ENCODE results near the gene EFCAB6.

EFCAB6 gene

GRCh38 chr22:43798492-43798891 lies 13.6 kb downstream of the EFCAB6 start:
- Histone ChIP-seq H3K27ac (ENCODE audit: low read depth, low read length) (no peak overlapping the region), H3K4me3 (ENCODE audit: low read length) (no peak overlapping the region), H3K36me3 (ENCODE audit: insufficient read depth, low read length) (no peaks in the 10 kb centered on the region), H3K9ac (ENCODE audit: low read depth, low read length) (no peak overlapping the region), H3K4me1 (ENCODE audit: insufficient read depth, low read length) (no peaks in the 10 kb centered on the region), H3K27me3 (ENCODE audit: insufficient read depth, low read length) (no peaks in the 10 kb centered on the region), H3K9me3 (ENCODE audit: insufficient read depth, low read depth, low read length) (no peaks in the 10 kb centered on the region)
- WGBS, result 87% methylated on average over 5 of the region's 5 CpGs

DNA sequence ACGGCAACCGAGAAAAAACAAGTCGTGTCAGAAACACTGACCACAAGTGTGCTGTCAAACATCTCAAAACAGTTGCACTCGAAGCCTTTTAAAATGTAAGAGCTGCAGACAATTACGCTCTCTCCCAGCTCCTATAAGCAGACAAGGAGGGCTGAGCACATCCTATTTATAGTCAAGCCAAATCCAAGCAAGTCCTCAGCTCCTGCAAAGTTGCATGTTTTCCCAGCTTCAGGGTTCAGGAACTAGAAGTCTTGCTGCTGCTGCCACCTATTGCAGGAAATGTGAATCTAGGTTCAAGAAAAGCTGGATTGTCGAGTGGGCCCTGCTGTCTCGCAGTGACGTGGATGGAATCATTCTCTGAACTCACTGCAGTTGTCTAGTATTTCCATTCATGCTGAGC lies 15.5 kb downstream of the EFCAB6 start:
- WGBS, result 81% methylated on average over 8 of the region's 8 CpGs
- Histone ChIP-seq H3K36me3 (ENCODE audit: insufficient read depth, low read length) (no peaks in the 10 kb centered on the region), H3K4me1 (ENCODE audit: insufficient read depth, low read length) (no peaks in the 10 kb centered on the region), H3K27ac (ENCODE audit: low read depth, low read length) (no peak overlapping the region), H3K9ac (ENCODE audit: low read depth, low read length) (no peak overlapping the region), H3K9me3 (ENCODE audit: insufficient read depth, low read depth, low read length) (no peaks in the 10 kb centered on the region), H3K4me3 (ENCODE audit: low read length) (no peak overlapping the region), H3K27me3 (ENCODE audit: insufficient read depth, low read length) (no peaks in the 10 kb centered on the region)

- Histone ChIP-seq H3K27me3 (ENCODE audit: insufficient read depth, low read length) (no peaks in the 10 kb centered on the region), H3K4me1 (ENCODE audit: insufficient read depth, low read length) (no peaks in the 10 kb centered on the region), H3K9ac (ENCODE audit: low read depth, low read length) (no peak overlapping the region), H3K4me3 (ENCODE audit: low read length) (no peak overlapping the region), H3K36me3 (ENCODE audit: insufficient read depth, low read length) (no peaks in the 10 kb centered on the region), H3K27ac (ENCODE audit: low read depth, low read length) (no peak overlapping the region), H3K9me3 (ENCODE audit: insufficient read depth, low read depth, low read length) (no peaks in the 10 kb centered on the region)
- WGBS, result 84% methylated on average over 7 of the region's 7 CpGs
These were observed 16.8 kb downstream of the EFCAB6 start for GRCh38 chr22:43795320-43795719.

DNA sequence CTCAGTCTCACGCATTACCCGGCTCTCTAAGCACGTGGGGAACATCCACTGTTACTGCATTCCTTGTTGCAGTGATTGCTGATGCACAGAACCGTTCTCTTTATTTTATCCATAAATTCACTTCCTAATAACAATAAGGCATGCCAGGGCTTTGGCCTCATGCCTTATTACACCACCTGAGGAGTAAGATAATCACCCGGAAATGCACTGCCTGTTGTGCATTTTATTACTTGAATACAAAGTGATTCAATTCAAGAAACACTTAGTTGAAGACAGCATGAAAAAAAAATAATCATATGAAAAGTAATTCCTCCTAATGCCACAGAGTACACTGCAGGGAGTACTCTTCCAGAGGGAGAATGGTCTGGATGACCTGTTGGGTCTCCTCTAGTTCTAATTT lies 19.2 kb downstream of the EFCAB6 start:
- Histone ChIP-seq H3K4me3 (ENCODE audit: low read length) (no peak overlapping the region), H3K9me3 (ENCODE audit: insufficient read depth, low read depth, low read length) (no peaks in the 10 kb centered on the region), H3K36me3 (ENCODE audit: insufficient read depth, low read length) (no peaks in the 10 kb centered on the region), H3K27ac (ENCODE audit: low read depth, low read length) (no peak overlapping the region), H3K4me1 (ENCODE audit: insufficient read depth, low read length) (no peaks in the 10 kb centered on the region), H3K9ac (ENCODE audit: low read depth, low read length) (no peak overlapping the region), H3K27me3 (ENCODE audit: insufficient read depth, low read length) (no peaks in the 10 kb centered on the region)
- 82% methylated on average over 4 of the region's 5 CpGs for WGBS

DNA sequence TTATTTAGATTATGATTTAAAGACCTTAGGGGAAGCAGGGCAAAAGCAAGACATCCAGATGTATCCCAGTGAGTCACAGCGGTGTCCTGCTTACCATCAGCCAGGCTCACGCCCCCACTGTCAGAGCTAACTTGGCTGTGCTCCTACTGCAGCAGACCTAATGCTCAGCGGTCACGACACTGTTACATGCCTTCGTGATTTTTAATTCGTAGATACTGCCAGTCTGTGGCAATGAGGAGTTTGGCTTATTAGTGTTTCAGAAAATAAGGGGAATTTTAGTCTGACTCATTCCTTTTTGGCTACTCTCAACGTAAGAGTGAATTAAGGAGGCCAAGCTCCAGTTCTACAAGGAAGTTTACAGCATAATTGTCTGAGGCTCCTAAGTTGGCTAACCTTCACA lies 22.7 kb downstream of the EFCAB6 start:
- H3K36me3 ChIP-seq (ENCODE audit: insufficient read depth, low read length), result no peaks in the 10 kb centered on the region
- WGBS, result 88% methylated on average over 7 of the region's 7 CpGs
- no peak overlapping the region for H3K9ac ChIP-seq (ENCODE audit: low read depth, low read length)
- no peak overlapping the region for H3K27ac ChIP-seq (ENCODE audit: low read depth, low read length)
- H3K9me3 ChIP-seq (ENCODE audit: insufficient read depth, low read depth, low read length), result no peaks in the 10 kb centered on the region
- H3K4me1 ChIP-seq (ENCODE audit: insufficient read depth, low read length), result no peaks in the 10 kb centered on the region
- no peaks in the 10 kb centered on the region for H3K27me3 ChIP-seq (ENCODE audit: insufficient read depth, low read length)
- H3K4me3 ChIP-seq (ENCODE audit: low read length), result no peak overlapping the region

- H3K4me3 ChIP-seq (ENCODE audit: low read length), result no peak overlapping the region
- no peak overlapping the region for H3K9ac ChIP-seq (ENCODE audit: low read depth, low read length)
- H3K4me1 ChIP-seq (ENCODE audit: insufficient read depth, low read length), result no peaks in the 10 kb centered on the region
- no peaks in the 10 kb centered on the region for H3K27me3 ChIP-seq (ENCODE audit: insufficient read depth, low read length)
- no peak overlapping the region for H3K27ac ChIP-seq (ENCODE audit: low read depth, low read length)
- H3K36me3 ChIP-seq (ENCODE audit: insufficient read depth, low read length), result no peaks in the 10 kb centered on the region
- 71% methylated on average over 2 of the region's 2 CpGs for WGBS
- H3K9me3 ChIP-seq (ENCODE audit: insufficient read depth, low read depth, low read length), result no peaks in the 10 kb centered on the region
These were observed 28.3 kb downstream of the EFCAB6 start for GRCh38 chr22:43783777-43784176.

DNA sequence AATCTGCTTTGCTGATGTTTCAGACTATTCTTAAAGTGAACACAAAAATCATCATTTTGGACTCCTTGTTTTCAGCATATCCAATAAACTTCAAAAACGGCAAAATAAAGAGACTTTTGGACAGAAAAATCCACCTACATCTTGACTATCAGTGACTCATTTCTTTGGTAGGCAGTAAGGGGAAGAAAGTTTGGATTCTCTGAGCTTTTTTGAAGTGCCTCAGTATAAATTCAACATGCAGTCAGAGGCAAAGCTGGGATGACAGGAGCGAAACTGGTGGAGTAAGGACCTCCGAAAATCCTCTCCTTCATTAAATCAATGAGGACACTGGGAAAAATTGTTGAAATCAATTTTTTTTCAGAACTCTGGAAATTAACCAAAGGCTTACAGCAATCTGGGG lies 29.7 kb downstream of the EFCAB6 start:
- H3K27me3 ChIP-seq (ENCODE audit: insufficient read depth, low read length), result no peaks in the 10 kb centered on the region
- no peaks in the 10 kb centered on the region for H3K9me3 ChIP-seq (ENCODE audit: insufficient read depth, low read depth, low read length)
- WGBS, result 97% methylated on average over 2 of the region's 3 CpGs
- H3K27ac ChIP-seq (ENCODE audit: low read depth, low read length), result no peak overlapping the region
- H3K4me3 ChIP-seq (ENCODE audit: low read length), result no peak overlapping the region
- no peaks in the 10 kb centered on the region for H3K4me1 ChIP-seq (ENCODE audit: insufficient read depth, low read length)
- no peak overlapping the region for H3K9ac ChIP-seq (ENCODE audit: low read depth, low read length)
- H3K36me3 ChIP-seq (ENCODE audit: insufficient read depth, low read length), result no peaks in the 10 kb centered on the region

GRCh38 chr22:43777286-43777685 lies 34.8 kb downstream of the EFCAB6 start:
- no peaks in the 10 kb centered on the region for H3K36me3 ChIP-seq (ENCODE audit: insufficient read depth, low read length)
- H3K9ac ChIP-seq (ENCODE audit: low read depth, low read length), result no peak overlapping the region
- no peaks in the 10 kb centered on the region for H3K4me1 ChIP-seq (ENCODE audit: insufficient read depth, low read length)
- no peak overlapping the region for H3K27ac ChIP-seq (ENCODE audit: low read depth, low read length)
- no peaks in the 10 kb centered on the region for H3K9me3 ChIP-seq (ENCODE audit: insufficient read depth, low read depth, low read length)
- H3K4me3 ChIP-seq (ENCODE audit: low read length), result no peak overlapping the region
- no peaks in the 10 kb centered on the region for H3K27me3 ChIP-seq (ENCODE audit: insufficient read depth, low read length)
- WGBS, result 82% methylated on average over 4 of the region's 4 CpGs

- H3K4me1 ChIP-seq (ENCODE audit: insufficient read depth, low read length), result no peaks in the 10 kb centered on the region
- WGBS, result 85% methylated on average over 9 of the region's 9 CpGs
- no peaks in the 10 kb centered on the region for H3K27me3 ChIP-seq (ENCODE audit: insufficient read depth, low read length)
- no peak overlapping the region for H3K4me3 ChIP-seq (ENCODE audit: low read length)
- no peak overlapping the region for H3K9ac ChIP-seq (ENCODE audit: low read depth, low read length)
- H3K36me3 ChIP-seq (ENCODE audit: insufficient read depth, low read length), result no peaks in the 10 kb centered on the region
- no peaks in the 10 kb centered on the region for H3K9me3 ChIP-seq (ENCODE audit: insufficient read depth, low read depth, low read length)
- no peak overlapping the region for H3K27ac ChIP-seq (ENCODE audit: low read depth, low read length)
These were observed 35.9 kb downstream of the EFCAB6 start for GRCh38 chr22:43776081-43776670.

GRCh38 chr22:43774318-43774915 lies 37.7 kb downstream of the EFCAB6 start:
- Histone ChIP-seq H3K27ac (ENCODE audit: low read depth, low read length) (no peak overlapping the region), H3K9ac (ENCODE audit: low read depth, low read length) (no peak overlapping the region), H3K36me3 (ENCODE audit: insufficient read depth, low read length) (no peaks in the 10 kb centered on the region), H3K4me3 (ENCODE audit: low read length) (no peak overlapping the region), H3K4me1 (ENCODE audit: insufficient read depth, low read length) (no peaks in the 10 kb centered on the region), H3K9me3 (ENCODE audit: insufficient read depth, low read depth, low read length) (no peaks in the 10 kb centered on the region), H3K27me3 (ENCODE audit: insufficient read depth, low read length) (no peaks in the 10 kb centered on the region)
- WGBS, result 89% methylated on average over 21 of the region's 21 CpGs

DNA sequence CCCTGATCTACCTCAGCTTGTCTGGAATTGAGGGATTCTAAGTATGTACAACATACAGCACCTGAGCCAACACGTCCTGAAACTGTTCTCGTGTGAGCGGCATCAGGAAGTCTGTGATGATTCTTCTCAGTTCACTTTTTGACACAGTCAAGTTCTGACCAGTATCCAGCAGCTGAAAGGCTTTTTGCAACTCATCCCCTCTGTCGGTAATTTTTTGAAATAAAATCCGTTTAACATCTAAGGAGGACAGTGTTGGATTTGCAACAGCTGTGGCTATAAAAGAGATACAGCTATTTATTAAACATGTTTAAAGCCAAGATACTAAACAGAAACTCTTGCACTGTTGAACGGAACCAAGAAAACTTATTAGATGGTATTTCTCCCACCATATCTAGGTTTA lies 39.3 kb downstream of the EFCAB6 start:
- no peaks in the 10 kb centered on the region for H3K4me1 ChIP-seq (ENCODE audit: insufficient read depth, low read length)
- H3K36me3 ChIP-seq (ENCODE audit: insufficient read depth, low read length), result no peaks in the 10 kb centered on the region
- H3K27me3 ChIP-seq (ENCODE audit: insufficient read depth, low read length), result no peaks in the 10 kb centered on the region
- no peaks in the 10 kb centered on the region for H3K9me3 ChIP-seq (ENCODE audit: insufficient read depth, low read depth, low read length)
- H3K9ac ChIP-seq (ENCODE audit: low read depth, low read length), result no peak overlapping the region
- 94% methylated on average over 6 of the region's 6 CpGs for WGBS
- no peak overlapping the region for H3K4me3 ChIP-seq (ENCODE audit: low read length)
- H3K27ac ChIP-seq (ENCODE audit: low read depth, low read length), result no peak overlapping the region

- H3K27ac ChIP-seq (ENCODE audit: low read depth, low read length), result no peak overlapping the region
- no peak overlapping the region for H3K4me3 ChIP-seq (ENCODE audit: low read length)
- no peaks in the 10 kb centered on the region for H3K27me3 ChIP-seq (ENCODE audit: insufficient read depth, low read length)
- 95% methylated on average over 3 of the region's 4 CpGs for WGBS
- H3K9ac ChIP-seq (ENCODE audit: low read depth, low read length), result no peak overlapping the region
- H3K36me3 ChIP-seq (ENCODE audit: insufficient read depth, low read length), result no peaks in the 10 kb centered on the region
- H3K9me3 ChIP-seq (ENCODE audit: insufficient read depth, low read depth, low read length), result no peaks in the 10 kb centered on the region
- H3K4me1 ChIP-seq (ENCODE audit: insufficient read depth, low read length), result peaks cover 8% of the 10 kb centered on the region
These were observed 56.7 kb downstream of the EFCAB6 start for GRCh38 chr22:43755452-43755851.
